CD14-positive monocyte (primary cell): ENCODE measurements around the gene ROGDI. TPM values are rescaled to one million over a fixed set of nuclear protein-coding genes. Genes with fewer than 3 reads are reported as not detected.
A peak's percentile ranks its signal among the peaks of the same experiment; 100 is the strongest.

Experiments
- DNase-seq, 3 donors: peaks; one replicate each; pipeline ENCODE4 v3.0.0-alpha.2; 2011 to 2022
- H2AFZ ChIP-seq: 2 replicates; pipeline ENCODE4 v1.6.0; 2012; ENCODE audit warnings: mild to moderate bottlenecking, low read depth, low read length, inconsistent platforms; ENCODE audit not compliant: insufficient read depth, poor library complexity, severe bottlenecking
- H3K27ac ChIP-seq, 2 donors: 1 replicate in 1 of 2; 2 replicates in 1 of 2; pipeline ENCODE4 v1.5.1; 2012 to 2013; ENCODE audit warnings: low read length in 2 of 2, control low read depth in 1 of 2, inconsistent platforms in 1 of 2, low read depth in 1 of 2, mild to moderate bottlenecking in 1 of 2
- H3K27me3 ChIP-seq, 2 donors: one replicate each; pipeline versions ENCODE4 v1.6.0 to v1.6.1; 2011 to 2013; ENCODE audit warnings: low read length in 2 of 2; ENCODE audit not compliant: control insufficient read depth in 2 of 2, insufficient read depth in 2 of 2
- H3K36me3 ChIP-seq, 2 donors: replicated peaks in 1 of 2; 1 replicate in 1 of 2; 2 replicates in 1 of 2; pipeline versions ENCODE4 v1.5.1 to v1.6.1; 2012 to 2013; ENCODE audit warnings: low read length in 2 of 2, control low read depth in 1 of 2, inconsistent platforms in 1 of 2, mild to moderate bottlenecking in 1 of 2; ENCODE audit not compliant: insufficient read depth in 2 of 2, control insufficient read depth in 1 of 2
- H3K4me1 ChIP-seq, 2 donors: 1 replicate in 1 of 2; 2 replicates in 1 of 2; pipeline versions ENCODE4 v1.5.1 to v1.6.1; 2012 to 2013; ENCODE audit warnings: low read length in 2 of 2, control low read depth in 1 of 2, inconsistent platforms in 1 of 2, mild to moderate bottlenecking in 1 of 2, moderate library complexity in 1 of 2; ENCODE audit not compliant: insufficient read depth in 2 of 2, control insufficient read depth in 1 of 2
- H3K4me2 ChIP-seq: replicated peaks from 2 replicates; pipeline ENCODE3; 2012; ENCODE audit warnings: low read length, moderate library complexity, mild to moderate bottlenecking; ENCODE audit not compliant: poor library complexity, severe bottlenecking; ENCODE audit errors: extremely low read depth
- H3K4me3 ChIP-seq, 3 experiments: fragments of 200-600 bp in 1 of 3; sonication (generic) in 1 of 3; replicated peaks in 1 of 3; 1 replicate in 2 of 3; 2 replicates in 1 of 3; pipeline ENCODE4 v1.5.1; 2011 to 2013; ENCODE audit warnings: low read length in 3 of 3, mild to moderate bottlenecking in 3 of 3, control low read depth in 2 of 3, low read depth in 2 of 3, inconsistent platforms in 1 of 3, moderate library complexity in 1 of 3
- H3K79me2 ChIP-seq: 2 replicates; pipeline ENCODE4 v1.6.0; 2012; ENCODE audit warnings: mild to moderate bottlenecking, control low read depth, inconsistent platforms, low read length, moderate library complexity; ENCODE audit not compliant: insufficient read depth
- H3K9ac ChIP-seq: 2 replicates; pipeline ENCODE4 v1.6.0; 2017; ENCODE audit warnings: low read length, mild to moderate bottlenecking; ENCODE audit not compliant: insufficient read depth, poor library complexity, severe bottlenecking
- H3K9me3 ChIP-seq, 2 donors: replicated peaks in 1 of 2; 1 replicate in 1 of 2; 2 replicates in 1 of 2; pipeline versions ENCODE4 v1.5.1 to v1.6.1; 2012 to 2013; ENCODE audit warnings: low read length in 2 of 2, control low read depth in 1 of 2; ENCODE audit not compliant: control insufficient read depth in 1 of 2, insufficient read depth in 1 of 2
- H4K20me1 ChIP-seq: 2 replicates; pipeline ENCODE4 v1.6.0; 2012; ENCODE audit warnings: mild to moderate bottlenecking, low read length, control low read depth, moderate library complexity; ENCODE audit not compliant: insufficient read depth
- H3K27ac Mint-ChIP-seq, 7 donors: one replicate each; pipeline ENCODE4 v1.8.0; 2020; ENCODE audit warnings: mild to moderate bottlenecking in 7 of 7, mixed read lengths in 7 of 7, moderate library complexity in 6 of 7, inconsistent platforms in 2 of 7
- H3K27me3 Mint-ChIP-seq, 3 donors: one replicate each; pipeline ENCODE4 v1.8.0; 2021 to 2022; ENCODE audit warnings: low read depth in 3 of 3, mild to moderate bottlenecking in 3 of 3, mixed read lengths in 3 of 3, moderate library complexity in 3 of 3, inconsistent platforms in 1 of 3
- H3K36me3 Mint-ChIP-seq, 2 donors: one replicate each; pipeline ENCODE4 v1.8.0; 2020; ENCODE audit warnings: mixed read lengths in 2 of 2, inconsistent platforms in 1 of 2, mild to moderate bottlenecking in 1 of 2
- H3K4me1 Mint-ChIP-seq: one replicate; pipeline ENCODE4 v1.8.0; 2020; ENCODE audit warnings: mild to moderate bottlenecking, mixed read lengths
- H3K4me3 Mint-ChIP-seq, 2 donors: one replicate each; pipeline ENCODE4 v1.8.0; 2020; ENCODE audit warnings: mild to moderate bottlenecking in 2 of 2, mixed read lengths in 2 of 2, moderate library complexity in 1 of 2
- H3K9me3 Mint-ChIP-seq, 7 donors: one replicate each; pipeline ENCODE4 v1.8.0; 2020 to 2022; ENCODE audit warnings: mixed read lengths in 7 of 7, mild to moderate bottlenecking in 6 of 7, moderate library complexity in 6 of 7, inconsistent platforms in 2 of 7
- CTCF ChIP-seq: fragments of 200-600 bp; IDR thresholded peaks from one replicate; pipeline ENCODE4 v1.8.0; 2022; ENCODE audit warnings: antibody characterized with exemption, mild to moderate bottlenecking
- WGBS: methylation state at CpG from one replicate; pipeline ENCODE4 v1.1.5; 2013; ENCODE audit warnings: missing lambda C conversion rate; ENCODE audit not compliant: insufficient coverage; 5-methylcytosine and 5-hydroxymethylcytosine counted together
- intact Hi-C, 2 donors: fragments of 100-400 bp; cut with micrococcal nuclease; formaldehyde crosslinking; loops; one replicate each; pipeline versions ENCODE4 v1.15.0 to v1.15.1; 2023
- polyA plus RNA-seq, 3 donors: library from polyadenylated mRNA; depleted of rRNA in 1 of 3; unstranded in 2 of 3; stranded (reverse) in 1 of 3; fragments of 300-500 nt in 2 of 3; fragments of >200 nt in 1 of 3; fragmentation: Illumina TruSeq in 2 of 3; gene quantifications; 1 replicate in 2 of 3; 2 replicates in 1 of 3; pipeline ENCODE4 v1.2.3, GENCODE V29; 2012 to 2021

ROGDI gene
- polyA plus RNA-seq, 3 donors: 40.9 to 126 (median 54.4) TPM

- H3K27ac ChIP-seq: no peak overlapping the region
- intact Hi-C loops: no loop called here
- no peak for TF ChIP-seq CTCF
- H3K4me2 ChIP-seq: no peak overlapping the region
- no peaks in the 10 kb centered on the region for H3K36me3 Mint-ChIP-seq
- no peaks in the 10 kb centered on the region for H4K20me1 ChIP-seq
- no peak overlapping the region for H3K9ac ChIP-seq
- no peaks in the 10 kb centered on the region for H3K36me3 ChIP-seq
- peaks cover 30% of the 10 kb centered on the region for H3K4me1 Mint-ChIP-seq
- no peak overlapping the region for H3K4me3 Mint-ChIP-seq
- no peak overlapping the region for H2AFZ ChIP-seq
- H3K27me3 ChIP-seq: no peaks in the 10 kb centered on the region
- no peaks in the 10 kb centered on the region for H3K79me2 ChIP-seq
- H3K27me3 Mint-ChIP-seq: peaks cover 0 to 4% (median 2%) of the 10 kb centered on the region in 3 donors
- H3K9me3 Mint-ChIP-seq: peaks cover 0 to 2% (median 0%) of the 10 kb centered on the region in 7 donors
- no peak overlapping the region for H3K4me3 ChIP-seq
- peak in 2 of 3 donors; percentile 15 to 48 for DNase-seq
- H3K27ac Mint-ChIP-seq: no peak overlapping the region
- WGBS: 100% methylated on average over 2 of the region's 4 CpGs
- peaks cover 15 to 17% of the 10 kb centered on the region in 2 donors for H3K4me1 ChIP-seq
- no peaks in the 10 kb centered on the region for H3K9me3 ChIP-seq
Measured at GRCh38 chr16:4780235-4780634, 22.2 kb downstream of the ROGDI start.

- peaks cover 0 to 2% (median 0%) of the 10 kb centered on the region in 3 donors for H3K27me3 Mint-ChIP-seq
- no peak overlapping the region for H3K27ac Mint-ChIP-seq
- peaks cover 36% of the 10 kb centered on the region for H3K4me1 Mint-ChIP-seq
- Histone ChIP-seq H3K9ac (no peak overlapping the region), H3K4me1 (peaks cover 21 to 24% of the 10 kb centered on the region in 2 donors), H3K4me3 (no peak overlapping the region), H3K27ac (no peak overlapping the region), H3K27me3 (no peaks in the 10 kb centered on the region), H2AFZ (no peak overlapping the region), H4K20me1 (no peaks in the 10 kb centered on the region), H3K9me3 (no peaks in the 10 kb centered on the region), H3K79me2 (no peaks in the 10 kb centered on the region), H3K36me3 (no peaks in the 10 kb centered on the region), H3K4me2 (no peak overlapping the region)
- H3K4me3 Mint-ChIP-seq: no peak overlapping the region
- H3K36me3 Mint-ChIP-seq: no peaks in the 10 kb centered on the region
- 100% methylated on average over 2 of the region's 5 CpGs for WGBS
- H3K9me3 Mint-ChIP-seq: peaks cover 0 to 2% (median 0%) of the 10 kb centered on the region in 7 donors
- TF ChIP-seq CTCF: no peak
- no peak for DNase-seq
- intact Hi-C loops: no loop called here
Measured at GRCh38 chr16:4778050-4778392, 24.4 kb downstream of the ROGDI start.
